GM21825 (cell line): ENCODE measurements around the gene KRT86.
"Not testable (repeated sequence)": the region's sequence is repeated elsewhere in the genome, so short reads cannot be mapped to it uniquely, and the experiment has no call there.

Experiments
- ATAC-seq: cut with Tn5 transposase; IDR thresholded peaks from one replicate; pipeline ENCODE4 v1.9.1; 2021; ENCODE audit warnings: mild to moderate bottlenecking, moderate library complexity; ENCODE audit not compliant: unreplicated experiment

KRT86 gene

GRCh38 chr12:52250048-52250990 is 24.1 kb upstream of the KRT86 start:
- ATAC-seq, result no peak

- ATAC-seq, result no peak
Observed at GRCh38 chr12:52251367-52252051, 22.9 kb upstream of the KRT86 start.

GRCh38 chr12:52252175-52252615 is 22.2 kb upstream of the KRT86 start:
- ATAC-seq, result not testable (repeated sequence)

- no peak for ATAC-seq
Observed at GRCh38 chr12:52252728-52253343, 21.6 kb upstream of the KRT86 start.

GRCh38 chr12:52253391-52254179 is 20.9 kb upstream of the KRT86 start:
- no peak for ATAC-seq

DNA sequence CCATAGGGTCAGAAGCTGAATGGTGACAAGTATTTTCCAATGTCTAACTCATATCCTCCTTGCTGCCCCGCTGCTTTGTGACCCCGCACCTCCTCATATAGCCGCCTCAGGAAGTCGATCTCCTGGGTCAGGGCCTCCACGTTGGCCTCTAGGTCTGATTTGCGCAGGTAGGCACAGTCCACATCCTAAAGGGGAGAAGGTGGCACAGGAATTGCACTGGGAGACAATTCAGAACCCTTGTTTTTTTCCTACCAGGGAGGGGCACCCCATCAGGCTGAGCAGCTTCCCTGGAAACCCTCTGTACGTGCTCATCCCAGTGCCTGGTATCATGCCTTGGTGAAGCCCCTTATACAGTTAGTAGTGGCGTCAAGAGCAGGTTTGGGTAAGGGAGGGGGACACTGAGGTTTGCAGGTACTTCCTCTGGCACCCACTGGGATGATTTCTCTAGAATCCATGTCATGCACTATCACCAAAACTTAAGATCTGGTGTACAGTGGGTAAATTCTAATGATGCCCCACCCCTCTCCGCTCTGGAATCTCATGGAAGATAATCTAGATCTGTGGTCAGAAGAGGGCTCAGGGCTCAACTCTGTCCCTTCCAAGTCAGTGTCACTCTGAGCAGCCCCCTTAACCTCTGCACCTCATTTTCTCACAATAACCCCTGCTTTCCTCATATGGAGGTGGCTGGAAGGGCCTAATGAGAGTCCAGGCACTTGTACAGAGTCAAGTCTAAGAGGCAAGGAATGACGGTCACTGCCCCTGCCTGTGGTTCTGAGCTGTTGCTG is 20.1 kb upstream of the KRT86 start:
- no peak for ATAC-seq

- no peak for ATAC-seq
Observed at GRCh38 chr12:52254965-52255751, 19.3 kb upstream of the KRT86 start.

DNA sequence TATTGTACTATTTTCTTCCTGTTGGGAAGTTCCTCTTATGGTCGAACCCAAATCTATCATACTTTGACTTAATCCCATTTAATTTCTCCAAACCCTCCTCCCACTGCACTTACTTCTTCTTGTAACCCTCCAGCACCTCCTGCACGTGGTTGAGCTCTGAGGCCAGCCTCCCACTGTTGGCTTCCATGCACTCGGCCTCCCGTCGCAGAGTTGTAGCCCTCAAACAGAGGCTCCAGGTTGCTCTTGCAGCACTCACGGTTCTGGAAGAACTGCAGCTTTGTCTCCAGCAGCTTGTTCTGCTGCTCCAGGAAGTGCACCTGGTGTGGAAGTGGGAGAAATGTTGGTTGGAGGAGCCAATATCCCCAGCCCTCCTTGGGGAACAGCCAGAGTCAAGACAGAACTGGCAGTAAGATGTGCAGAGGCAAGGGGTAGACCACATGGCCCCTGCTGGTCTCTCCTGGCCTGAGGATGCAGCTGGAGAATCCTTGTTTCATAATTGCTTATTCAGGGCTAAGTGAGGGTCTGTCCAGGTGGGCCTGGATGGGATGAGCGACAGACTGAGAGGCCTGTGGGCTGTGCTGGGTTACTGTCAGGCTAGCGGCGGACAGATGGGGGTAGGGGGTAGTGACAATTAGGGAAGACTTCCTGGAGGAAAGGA is 18.4 kb upstream of the KRT86 start:
- no peak for ATAC-seq

DNA sequence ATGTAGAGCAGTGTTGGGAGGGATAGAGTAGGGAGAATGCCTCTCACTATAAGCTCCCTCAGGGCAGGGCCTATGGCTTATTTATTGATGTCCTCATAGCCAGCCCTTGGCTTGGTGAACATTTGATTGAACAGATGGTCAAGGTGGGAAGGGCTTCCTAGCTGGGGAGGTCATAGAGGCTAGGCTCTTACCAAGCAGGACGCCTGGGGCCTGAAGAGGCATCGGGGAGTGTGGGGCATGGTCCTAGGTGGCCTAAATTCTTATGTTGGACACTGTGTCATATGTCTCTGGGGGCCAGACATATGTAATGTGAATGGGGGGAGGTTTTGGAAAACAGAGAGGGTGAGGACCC is 17.9 kb upstream of the KRT86 start:
- ATAC-seq, result no peak

DNA sequence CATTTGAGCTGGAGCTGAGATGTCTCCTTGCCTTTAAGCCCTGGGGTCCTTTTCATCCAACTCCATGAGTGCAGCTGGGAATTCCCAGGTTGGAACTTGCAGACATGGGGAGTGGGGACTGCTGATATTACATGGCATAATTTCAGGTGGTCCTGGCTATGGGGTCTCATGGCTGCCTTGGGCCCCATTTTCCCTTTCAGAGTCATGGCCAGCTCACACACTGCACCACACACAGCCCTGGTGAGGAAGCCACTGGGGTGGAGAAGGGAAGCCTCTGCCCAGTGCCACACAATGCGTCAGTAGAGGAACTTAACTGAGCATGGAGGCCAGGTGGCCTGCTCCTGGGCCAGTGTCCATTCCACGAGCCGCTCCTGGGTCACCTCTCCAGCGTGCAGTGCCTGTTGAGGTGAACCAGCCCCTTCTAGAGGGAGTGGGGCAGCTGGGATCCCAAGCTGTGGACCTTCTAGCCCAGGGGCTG is 17.3 kb upstream of the KRT86 start:
- ATAC-seq, result no peak

- ATAC-seq, result not testable (repeated sequence)
Observed at GRCh38 chr12:52257922-52258321, 16.5 kb upstream of the KRT86 start.

DNA sequence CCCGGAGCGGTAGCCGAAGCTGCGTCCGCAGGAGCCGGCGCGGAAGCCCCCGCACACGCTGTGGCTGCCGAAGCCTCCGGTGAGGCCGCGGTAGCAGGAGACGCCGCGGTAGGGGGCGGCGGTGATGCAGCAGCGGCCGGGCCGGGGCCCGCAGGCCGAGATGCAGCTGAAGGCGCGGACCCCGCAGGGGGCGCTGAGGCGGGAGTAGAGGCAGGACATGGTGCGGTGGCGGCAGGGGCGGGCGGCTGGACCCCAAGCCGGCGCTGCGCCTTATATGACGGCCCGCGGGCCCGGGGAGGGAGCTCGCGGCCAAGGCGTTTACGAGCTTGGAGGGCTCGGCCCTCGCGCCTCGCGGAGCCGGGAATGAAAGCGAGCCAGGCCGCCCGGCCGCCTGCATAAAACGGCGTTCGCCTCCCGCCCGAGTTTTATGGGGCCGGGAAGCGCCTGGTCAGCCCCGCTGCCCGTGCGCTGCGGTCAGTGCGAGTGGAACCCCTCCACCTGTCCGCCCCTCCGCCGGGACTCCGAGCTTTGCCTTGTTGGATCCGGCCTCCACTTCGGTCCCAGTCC is 16.0 kb upstream of the KRT86 start:
- no peak for ATAC-seq

DNA sequence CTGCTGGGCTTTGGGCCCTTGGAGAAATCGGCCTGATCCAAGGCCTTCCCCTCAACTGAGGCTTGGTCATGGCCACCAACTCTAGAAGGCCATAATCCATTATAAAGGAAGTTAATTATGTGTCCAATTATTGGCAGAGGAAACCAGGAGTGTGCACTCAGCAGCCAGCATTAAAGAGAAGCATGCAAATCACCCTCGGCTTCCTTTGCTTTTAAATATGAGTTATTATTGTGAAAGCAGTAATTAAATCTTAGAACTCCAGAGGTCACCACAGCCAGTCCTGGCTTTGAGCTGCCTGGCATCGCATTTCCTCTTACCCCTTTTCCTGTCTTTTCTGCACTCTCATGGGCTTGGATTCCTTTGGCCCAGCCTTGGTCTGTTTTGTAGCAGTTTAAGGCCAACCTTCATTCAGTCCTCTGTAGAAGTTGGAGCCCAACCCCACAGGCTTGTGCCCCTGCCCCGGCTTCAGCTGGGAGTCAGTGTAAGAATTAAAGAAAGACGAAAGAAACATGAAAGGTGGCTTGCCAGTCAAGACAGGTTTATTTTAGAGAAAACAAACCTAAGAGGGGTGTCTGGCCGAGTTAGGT is 14.7 kb upstream of the KRT86 start:
- ATAC-seq, result no peak

DNA sequence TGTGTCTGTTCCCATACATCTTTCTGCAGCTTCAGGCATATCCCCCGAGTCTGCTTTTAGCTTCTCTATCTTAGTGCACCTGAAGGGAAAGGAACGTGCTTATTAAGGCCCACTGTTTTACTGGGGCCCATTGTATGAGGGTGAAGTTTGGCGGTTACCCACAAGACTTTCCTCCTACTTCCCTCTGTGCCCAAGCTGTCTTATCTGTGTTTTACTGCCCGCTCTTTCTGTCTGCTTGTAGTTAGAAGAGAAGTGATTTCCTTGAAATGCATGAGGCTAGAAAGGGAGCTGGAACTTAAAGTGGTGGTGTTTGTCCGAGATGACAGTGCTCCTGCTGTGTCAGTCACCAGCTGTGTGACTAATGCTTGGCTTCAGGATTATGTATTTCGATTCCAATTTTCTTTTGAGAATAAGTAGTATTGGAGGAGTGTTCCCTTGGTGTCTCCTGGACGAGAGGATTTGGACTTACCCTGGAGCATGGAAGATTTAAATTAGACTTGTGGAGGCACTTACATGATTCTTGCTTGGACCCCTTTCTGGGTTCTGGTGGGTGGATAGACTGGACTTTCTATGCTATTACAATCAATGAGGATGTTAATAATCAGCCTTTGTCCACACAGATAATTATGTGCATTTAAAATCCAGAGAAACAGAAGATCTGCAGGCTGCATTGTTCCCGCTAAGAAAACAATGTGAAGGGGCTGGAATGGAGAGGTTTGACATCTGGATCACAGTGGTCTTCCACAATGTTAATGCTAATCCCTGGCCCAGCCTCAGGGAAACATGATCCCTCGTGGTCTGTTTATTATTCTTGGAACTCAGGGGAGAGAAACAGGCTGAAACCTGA is 13.9 kb upstream of the KRT86 start:
- no peak for ATAC-seq

DNA sequence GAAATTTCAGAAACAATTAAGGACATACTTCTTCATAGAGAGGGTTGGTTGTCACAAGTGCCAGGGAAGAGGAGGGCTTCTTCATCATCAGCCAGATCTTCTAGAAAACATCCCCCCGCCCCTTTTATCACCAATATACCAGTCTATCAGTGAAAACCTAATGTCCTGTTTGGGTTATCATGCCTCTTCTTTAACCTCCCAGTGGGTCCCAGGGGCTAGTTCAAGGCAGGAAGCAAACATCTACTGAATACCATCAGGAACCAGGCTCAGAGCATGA is 13.3 kb upstream of the KRT86 start:
- ATAC-seq, result no peak

GRCh38 chr12:52262286-52262685 is 12.2 kb upstream of the KRT86 start:
- no peak for ATAC-seq

DNA sequence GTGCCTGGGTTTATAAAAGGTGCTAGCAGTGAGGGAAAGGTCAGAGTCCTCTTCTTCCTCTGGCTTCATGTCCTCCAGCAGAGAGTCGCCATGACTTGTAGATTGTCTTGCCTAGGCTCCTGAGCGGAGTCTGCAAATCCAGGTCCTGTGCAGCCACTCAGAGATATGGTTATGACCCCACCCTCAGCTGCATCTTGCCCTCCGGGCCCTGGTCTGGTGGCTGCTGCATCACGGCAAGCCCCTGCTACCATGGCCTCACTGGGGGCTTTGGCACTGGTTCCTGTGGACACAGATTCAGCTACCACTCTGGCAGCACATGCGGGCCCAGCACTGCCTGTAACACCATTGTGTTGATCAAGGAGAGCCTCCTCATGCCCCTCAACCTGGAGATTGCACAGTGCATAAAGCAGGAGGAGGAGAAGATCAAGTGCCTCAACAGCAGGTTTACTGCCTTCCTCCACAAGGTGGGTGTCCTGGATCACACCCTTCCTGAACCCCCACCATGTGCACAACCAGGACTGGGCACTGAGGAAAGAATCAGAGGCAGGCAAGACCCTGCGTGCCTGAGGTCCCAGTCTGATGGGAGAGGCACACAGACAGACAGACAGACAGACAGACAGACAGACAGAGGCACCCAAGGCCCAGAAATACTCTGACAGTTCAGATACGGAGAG is 10.5 kb upstream of the KRT86 start:
- ATAC-seq, result no peak
